HEK293 (cell line): ENCODE results near the gene KIFC1.
A peak's percentile ranks its signal among the peaks of the same experiment; 100 is the strongest.

Experiments used
- FEZF1 ChIP-seq: fragments of 450-650 bp; formaldehyde crosslinking; IDR thresholded peaks from 2 replicates; pipeline ENCODE4 v1.5.1; 2016; ENCODE audit warnings: missing biosample characterization, missing genetic modification characterization
- HOXA7 ChIP-seq: sonication (generic); formaldehyde crosslinking; IDR thresholded peaks from 2 replicates; pipeline ENCODE4 v1.8.1; 2022; ENCODE audit warnings: missing genetic modification reagents, borderline replicate concordance
- IKZF3 ChIP-seq: fragments of 450-650 bp; IDR thresholded peaks from 2 replicates; pipeline ENCODE4 v1.5.0; 2018; ENCODE audit warnings: missing biosample characterization, mild to moderate bottlenecking, missing genetic modification characterization, moderate library complexity
- MZF1 ChIP-seq: fragments of 450-650 bp; formaldehyde crosslinking; IDR thresholded peaks from 2 replicates; pipeline ENCODE4 v1.5.1; 2017; ENCODE audit warnings: missing biosample characterization, missing genetic modification characterization, borderline replicate concordance
- SCRT2 ChIP-seq: fragments of 450-650 bp; formaldehyde crosslinking; IDR thresholded peaks from 2 replicates; pipeline ENCODE4 v1.5.1; 2016; ENCODE audit warnings: missing biosample characterization, missing genetic modification characterization
- SP2 ChIP-seq: fragments of 450-650 bp; formaldehyde crosslinking; IDR thresholded peaks from 2 replicates; pipeline ENCODE4 v1.5.1; 2016; ENCODE audit warnings: missing biosample characterization, missing genetic modification characterization
- SP3 ChIP-seq: fragments of 450-650 bp; formaldehyde crosslinking; IDR thresholded peaks from 2 replicates; pipeline ENCODE4 v1.5.1; 2016; ENCODE audit warnings: missing biosample characterization, missing genetic modification characterization
- SP7 ChIP-seq: fragments of 450-650 bp; formaldehyde crosslinking; IDR thresholded peaks from 2 replicates; pipeline ENCODE4 v1.5.1; 2016; ENCODE audit warnings: missing biosample characterization, missing genetic modification characterization
- ZBTB48 ChIP-seq: fragments of 450-650 bp; formaldehyde crosslinking; IDR thresholded peaks from 2 replicates; pipeline ENCODE4 v1.5.1; 2016; ENCODE audit warnings: missing biosample characterization, missing genetic modification characterization
- ZNF202 ChIP-seq: fragments of 450-650 bp; formaldehyde crosslinking; IDR thresholded peaks from 2 replicates; pipeline ENCODE4 v1.5.1; 2016; ENCODE audit warnings: missing biosample characterization, missing genetic modification characterization, borderline replicate concordance
- ZNF24 ChIP-seq: fragments of 450-650 bp; formaldehyde crosslinking; IDR thresholded peaks from 2 replicates; pipeline ENCODE4 v1.5.1; 2016; ENCODE audit warnings: missing biosample characterization, missing genetic modification characterization
- ZNF335 ChIP-seq: fragments of 450-650 bp; formaldehyde crosslinking; conservative IDR thresholded peaks from 2 replicates; pipeline ENCODE4 v1.5.1; 2016; ENCODE audit warnings: missing biosample characterization, missing genetic modification characterization
- ZNF423 ChIP-seq: fragments of 450-650 bp; formaldehyde crosslinking; IDR thresholded peaks from 2 replicates; pipeline ENCODE4 v1.5.1; 2016; ENCODE audit warnings: missing biosample characterization, missing genetic modification characterization
- ZNF548 ChIP-seq: fragments of 450-650 bp; formaldehyde crosslinking; IDR thresholded peaks from 2 replicates; pipeline ENCODE4 v1.5.1; 2016; ENCODE audit warnings: missing biosample characterization, missing genetic modification characterization
- ZNF555 ChIP-seq: fragments of 450-650 bp; formaldehyde crosslinking; conservative IDR thresholded peaks from 2 replicates; pipeline ENCODE4 v1.5.1; 2017; ENCODE audit warnings: missing biosample characterization, mild to moderate bottlenecking, missing genetic modification characterization, inconsistent platforms
- ZNF610 ChIP-seq: fragments of 450-650 bp; formaldehyde crosslinking; IDR thresholded peaks from 2 replicates; pipeline ENCODE4 v1.5.1; 2016; ENCODE audit warnings: missing biosample characterization, missing genetic modification characterization, borderline replicate concordance
- ZNF629 ChIP-seq: fragments of 450-650 bp; formaldehyde crosslinking; IDR thresholded peaks from 2 replicates; pipeline ENCODE4 v1.5.1; 2017; ENCODE audit warnings: missing biosample characterization, missing genetic modification characterization
- TF ChIP-seq, protein P1 (sequence below): sonication (generic); formaldehyde crosslinking; IDR thresholded peaks from 2 replicates; pipeline ENCODE4 v1.8.1; 2022; ENCODE audit warnings: mild to moderate bottlenecking, moderate library complexity, missing genetic modification reagents
- TF ChIP-seq, protein P2 (sequence below): fragments of 450-650 bp; formaldehyde crosslinking; IDR thresholded peaks from 2 replicates; pipeline ENCODE4; 2016; ENCODE audit warnings: missing biosample characterization, missing genetic modification characterization
- TF ChIP-seq, protein P3 (sequence below): fragments of 450-650 bp; formaldehyde crosslinking; IDR thresholded peaks from 2 replicates; pipeline ENCODE4 v1.5.1; 2017; ENCODE audit warnings: missing biosample characterization, missing genetic modification characterization
- TF ChIP-seq, protein P4 (sequence below): fragments of 450-650 bp; formaldehyde crosslinking; IDR thresholded peaks from 2 replicates; pipeline ENCODE4 v1.5.1; 2016; ENCODE audit warnings: missing biosample characterization, missing genetic modification characterization
- TF ChIP-seq, protein P5 (sequence below): fragments of 450-650 bp; formaldehyde crosslinking; IDR thresholded peaks from 2 replicates; pipeline ENCODE4 v1.5.1; 2016; ENCODE audit warnings: missing biosample characterization, missing genetic modification characterization
- TF ChIP-seq, protein P6 (sequence below): fragments of 450-650 bp; formaldehyde crosslinking; conservative IDR thresholded peaks from 2 replicates; pipeline ENCODE4 v1.5.1; 2016; ENCODE audit warnings: low read depth, missing biosample characterization, missing genetic modification characterization
- TF ChIP-seq, protein P7 (sequence below): fragments of 450-650 bp; formaldehyde crosslinking; IDR thresholded peaks from 2 replicates; pipeline ENCODE4 v1.5.1; 2016; ENCODE audit warnings: missing biosample characterization, missing genetic modification characterization

Gene KIFC1

DNA sequence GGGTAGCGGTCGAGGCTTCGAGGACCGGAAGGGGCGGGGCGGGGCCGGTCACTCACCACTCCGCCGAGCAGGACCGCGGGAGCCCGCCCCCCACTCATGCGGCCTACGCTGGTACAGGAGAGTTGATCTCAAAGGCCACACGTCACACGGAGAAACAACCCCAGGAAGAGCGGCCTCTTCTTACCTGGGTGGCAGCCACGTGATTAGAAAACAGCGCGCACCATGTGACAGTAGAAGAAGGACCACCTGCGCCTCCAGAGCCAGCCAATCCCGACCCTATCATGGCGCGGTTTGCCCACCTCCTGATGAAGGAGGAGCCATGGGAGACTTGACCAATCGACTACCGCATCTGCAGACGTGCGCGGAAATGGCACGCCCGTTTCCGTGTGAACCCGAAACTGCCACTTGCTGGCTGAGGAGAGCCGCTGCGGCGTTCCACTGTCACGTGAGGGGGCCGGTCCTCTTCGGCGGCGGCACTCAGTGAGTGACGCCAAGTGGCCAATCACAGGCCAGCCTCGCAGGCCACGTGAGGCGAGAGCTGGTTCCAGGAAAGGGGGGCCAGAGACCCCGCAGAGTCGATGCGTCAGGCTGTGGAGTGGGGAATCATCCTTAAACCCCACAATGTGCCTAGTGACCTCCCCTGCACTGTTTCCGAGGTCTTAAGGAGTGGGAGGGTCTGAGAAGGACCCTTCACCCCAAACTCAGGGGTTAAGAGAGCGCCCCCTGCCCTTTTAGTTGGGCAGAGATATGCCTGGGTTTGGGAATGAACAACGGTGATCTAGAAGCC lies 26.5 kb downstream of the KIFC1 start, which contains the start of gene CUTA (continued):
- TF ChIP-seq, protein P1, sequence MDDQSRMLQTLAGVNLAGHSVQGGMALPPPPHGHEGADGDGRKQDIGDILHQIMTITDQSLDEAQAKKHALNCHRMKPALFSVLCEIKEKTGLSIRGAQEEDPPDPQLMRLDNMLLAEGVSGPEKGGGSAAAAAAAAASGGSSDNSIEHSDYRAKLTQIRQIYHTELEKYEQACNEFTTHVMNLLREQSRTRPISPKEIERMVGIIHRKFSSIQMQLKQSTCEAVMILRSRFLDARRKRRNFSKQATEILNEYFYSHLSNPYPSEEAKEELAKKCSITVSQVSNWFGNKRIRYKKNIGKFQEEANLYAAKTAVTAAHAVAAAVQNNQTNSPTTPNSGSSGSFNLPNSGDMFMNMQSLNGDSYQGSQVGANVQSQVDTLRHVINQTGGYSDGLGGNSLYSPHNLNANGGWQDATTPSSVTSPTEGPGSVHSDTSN (CRISPR knock-in tag), result peak; percentile 77; the same call in 1 of the 2 replicates
- peak; percentile 77 for TF ChIP-seq ZNF629
- peak; percentile 96 for TF ChIP-seq SP3
- TF ChIP-seq, protein P2, sequence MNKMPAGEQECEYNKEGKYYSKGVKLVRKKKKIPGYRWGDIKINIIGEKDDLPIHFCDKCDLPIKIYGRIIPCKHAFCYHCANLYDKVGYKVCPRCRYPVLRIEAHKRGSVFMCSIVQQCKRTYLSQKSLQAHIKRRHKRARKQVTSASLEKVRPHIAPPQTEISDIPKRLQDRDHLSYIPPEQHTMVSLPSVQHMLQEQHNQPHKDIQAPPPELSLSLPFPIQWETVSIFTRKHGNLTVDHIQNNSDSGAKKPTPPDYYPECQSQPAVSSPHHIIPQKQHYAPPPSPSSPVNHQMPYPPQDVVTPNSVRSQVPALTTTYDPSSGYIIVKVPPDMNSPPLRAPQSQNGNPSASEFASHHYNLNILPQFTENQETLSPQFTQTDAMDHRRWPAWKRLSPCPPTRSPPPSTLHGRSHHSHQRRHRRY, result no peak
- peak; percentile 80 for TF ChIP-seq FEZF1 (tag by site-specific recombination)
- no peak for TF ChIP-seq ZNF548 (tag by site-specific recombination)
- peak; percentile 35; the same call in 1 of the 2 replicates for TF ChIP-seq ZBTB48 (tag by site-specific recombination)
- TF ChIP-seq HOXA7, result no peak
- no peak for TF ChIP-seq ZNF423 (tag by site-specific recombination)
- TF ChIP-seq ZNF202 (tag by site-specific recombination), result no peak
- peak; percentile 92 for TF ChIP-seq SCRT2
- TF ChIP-seq ZNF24 (tag by site-specific recombination), result peak; percentile 57; the same call in 1 of the 2 replicates
- TF ChIP-seq ZNF555 (tag by site-specific recombination), result no peak
- TF ChIP-seq, protein P3, sequence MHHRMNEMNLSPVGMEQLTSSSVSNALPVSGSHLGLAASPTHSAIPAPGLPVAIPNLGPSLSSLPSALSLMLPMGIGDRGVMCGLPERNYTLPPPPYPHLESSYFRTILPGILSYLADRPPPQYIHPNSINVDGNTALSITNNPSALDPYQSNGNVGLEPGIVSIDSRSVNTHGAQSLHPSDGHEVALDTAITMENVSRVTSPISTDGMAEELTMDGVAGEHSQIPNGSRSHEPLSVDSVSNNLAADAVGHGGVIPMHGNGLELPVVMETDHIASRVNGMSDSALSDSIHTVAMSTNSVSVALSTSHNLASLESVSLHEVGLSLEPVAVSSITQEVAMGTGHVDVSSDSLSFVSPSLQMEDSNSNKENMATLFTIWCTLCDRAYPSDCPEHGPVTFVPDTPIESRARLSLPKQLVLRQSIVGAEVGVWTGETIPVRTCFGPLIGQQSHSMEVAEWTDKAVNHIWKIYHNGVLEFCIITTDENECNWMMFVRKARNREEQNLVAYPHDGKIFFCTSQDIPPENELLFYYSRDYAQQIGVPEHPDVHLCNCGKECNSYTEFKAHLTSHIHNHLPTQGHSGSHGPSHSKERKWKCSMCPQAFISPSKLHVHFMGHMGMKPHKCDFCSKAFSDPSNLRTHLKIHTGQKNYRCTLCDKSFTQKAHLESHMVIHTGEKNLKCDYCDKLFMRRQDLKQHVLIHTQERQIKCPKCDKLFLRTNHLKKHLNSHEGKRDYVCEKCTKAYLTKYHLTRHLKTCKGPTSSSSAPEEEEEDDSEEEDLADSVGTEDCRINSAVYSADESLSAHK, result peak; percentile 92
- peak; percentile 75 for TF ChIP-seq ZNF610
- peak; percentile 62 for TF ChIP-seq SP7
- TF ChIP-seq, protein P4, sequence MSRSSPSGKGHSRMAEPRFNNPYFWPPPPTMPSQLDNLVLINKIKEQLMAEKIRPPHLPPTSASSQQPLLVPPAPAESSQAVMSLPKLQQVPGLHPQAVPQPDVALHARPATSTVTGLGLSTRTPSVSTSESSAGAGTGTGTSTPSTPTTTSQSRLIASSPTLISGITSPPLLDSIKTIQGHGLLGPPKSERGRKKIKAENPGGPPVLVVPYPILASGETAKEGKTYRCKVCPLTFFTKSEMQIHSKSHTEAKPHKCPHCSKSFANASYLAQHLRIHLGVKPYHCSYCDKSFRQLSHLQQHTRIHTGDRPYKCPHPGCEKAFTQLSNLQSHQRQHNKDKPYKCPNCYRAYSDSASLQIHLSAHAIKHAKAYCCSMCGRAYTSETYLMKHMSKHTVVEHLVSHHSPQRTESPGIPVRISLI (tag by site-specific recombination), result no peak
- TF ChIP-seq, protein P5, sequence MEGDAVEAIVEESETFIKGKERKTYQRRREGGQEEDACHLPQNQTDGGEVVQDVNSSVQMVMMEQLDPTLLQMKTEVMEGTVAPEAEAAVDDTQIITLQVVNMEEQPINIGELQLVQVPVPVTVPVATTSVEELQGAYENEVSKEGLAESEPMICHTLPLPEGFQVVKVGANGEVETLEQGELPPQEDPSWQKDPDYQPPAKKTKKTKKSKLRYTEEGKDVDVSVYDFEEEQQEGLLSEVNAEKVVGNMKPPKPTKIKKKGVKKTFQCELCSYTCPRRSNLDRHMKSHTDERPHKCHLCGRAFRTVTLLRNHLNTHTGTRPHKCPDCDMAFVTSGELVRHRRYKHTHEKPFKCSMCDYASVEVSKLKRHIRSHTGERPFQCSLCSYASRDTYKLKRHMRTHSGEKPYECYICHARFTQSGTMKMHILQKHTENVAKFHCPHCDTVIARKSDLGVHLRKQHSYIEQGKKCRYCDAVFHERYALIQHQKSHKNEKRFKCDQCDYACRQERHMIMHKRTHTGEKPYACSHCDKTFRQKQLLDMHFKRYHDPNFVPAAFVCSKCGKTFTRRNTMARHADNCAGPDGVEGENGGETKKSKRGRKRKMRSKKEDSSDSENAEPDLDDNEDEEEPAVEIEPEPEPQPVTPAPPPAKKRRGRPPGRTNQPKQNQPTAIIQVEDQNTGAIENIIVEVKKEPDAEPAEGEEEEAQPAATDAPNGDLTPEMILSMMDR (tag by site-specific recombination), result peak; percentile 90
- TF ChIP-seq IKZF3 (tag by site-specific recombination), result peak; percentile 90
- peak; percentile 99 for TF ChIP-seq SP2 (tag by site-specific recombination)
- TF ChIP-seq, protein P6, sequence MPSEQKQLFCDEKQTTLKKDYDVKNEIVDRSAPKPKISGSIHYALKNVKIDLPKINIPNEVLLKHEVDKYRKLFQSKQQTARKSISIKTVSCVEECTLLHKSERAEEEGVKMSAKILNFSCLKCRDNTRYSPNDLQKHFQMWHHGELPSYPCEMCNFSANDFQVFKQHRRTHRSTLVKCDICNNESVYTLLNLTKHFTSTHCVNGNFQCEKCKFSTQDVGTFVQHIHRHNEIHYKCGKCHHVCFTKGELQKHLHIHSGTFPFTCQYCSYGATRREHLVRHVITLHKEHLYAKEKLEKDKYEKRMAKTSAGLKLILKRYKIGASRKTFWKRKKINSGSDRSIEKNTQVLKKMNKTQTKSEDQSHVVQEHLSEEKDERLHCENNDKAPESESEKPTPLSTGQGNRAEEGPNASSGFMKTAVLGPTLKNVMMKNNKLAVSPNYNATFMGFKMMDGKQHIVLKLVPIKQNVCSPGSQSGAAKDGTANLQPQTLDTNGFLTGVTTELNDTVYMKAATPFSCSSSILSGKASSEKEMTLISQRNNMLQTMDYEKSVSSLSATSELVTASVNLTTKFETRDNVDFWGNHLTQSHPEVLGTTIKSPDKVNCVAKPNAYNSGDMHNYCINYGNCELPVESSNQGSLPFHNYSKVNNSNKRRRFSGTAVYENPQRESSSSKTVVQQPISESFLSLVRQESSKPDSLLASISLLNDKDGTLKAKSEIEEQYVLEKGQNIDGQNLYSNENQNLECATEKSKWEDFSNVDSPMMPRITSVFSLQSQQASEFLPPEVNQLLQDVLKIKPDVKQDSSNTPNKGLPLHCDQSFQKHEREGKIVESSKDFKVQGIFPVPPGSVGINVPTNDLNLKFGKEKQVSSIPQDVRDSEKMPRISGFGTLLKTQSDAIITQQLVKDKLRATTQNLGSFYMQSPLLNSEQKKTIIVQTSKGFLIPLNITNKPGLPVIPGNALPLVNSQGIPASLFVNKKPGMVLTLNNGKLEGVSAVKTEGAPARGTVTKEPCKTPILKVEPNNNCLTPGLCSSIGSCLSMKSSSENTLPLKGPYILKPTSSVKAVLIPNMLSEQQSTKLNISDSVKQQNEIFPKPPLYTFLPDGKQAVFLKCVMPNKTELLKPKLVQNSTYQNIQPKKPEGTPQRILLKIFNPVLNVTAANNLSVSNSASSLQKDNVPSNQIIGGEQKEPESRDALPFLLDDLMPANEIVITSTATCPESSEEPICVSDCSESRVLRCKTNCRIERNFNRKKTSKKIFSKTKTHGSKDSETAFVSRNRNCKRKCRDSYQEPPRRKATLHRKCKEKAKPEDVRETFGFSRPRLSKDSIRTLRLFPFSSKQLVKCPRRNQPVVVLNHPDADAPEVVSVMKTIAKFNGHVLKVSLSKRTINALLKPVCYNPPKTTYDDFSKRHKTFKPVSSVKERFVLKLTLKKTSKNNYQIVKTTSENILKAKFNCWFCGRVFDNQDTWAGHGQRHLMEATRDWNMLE, result 0 out of 2 replicates have a peak, but pooled peaks have one; percentile 33
- TF ChIP-seq ZNF335 (tag by site-specific recombination), result peak; percentile 96
- TF ChIP-seq, protein P7, sequence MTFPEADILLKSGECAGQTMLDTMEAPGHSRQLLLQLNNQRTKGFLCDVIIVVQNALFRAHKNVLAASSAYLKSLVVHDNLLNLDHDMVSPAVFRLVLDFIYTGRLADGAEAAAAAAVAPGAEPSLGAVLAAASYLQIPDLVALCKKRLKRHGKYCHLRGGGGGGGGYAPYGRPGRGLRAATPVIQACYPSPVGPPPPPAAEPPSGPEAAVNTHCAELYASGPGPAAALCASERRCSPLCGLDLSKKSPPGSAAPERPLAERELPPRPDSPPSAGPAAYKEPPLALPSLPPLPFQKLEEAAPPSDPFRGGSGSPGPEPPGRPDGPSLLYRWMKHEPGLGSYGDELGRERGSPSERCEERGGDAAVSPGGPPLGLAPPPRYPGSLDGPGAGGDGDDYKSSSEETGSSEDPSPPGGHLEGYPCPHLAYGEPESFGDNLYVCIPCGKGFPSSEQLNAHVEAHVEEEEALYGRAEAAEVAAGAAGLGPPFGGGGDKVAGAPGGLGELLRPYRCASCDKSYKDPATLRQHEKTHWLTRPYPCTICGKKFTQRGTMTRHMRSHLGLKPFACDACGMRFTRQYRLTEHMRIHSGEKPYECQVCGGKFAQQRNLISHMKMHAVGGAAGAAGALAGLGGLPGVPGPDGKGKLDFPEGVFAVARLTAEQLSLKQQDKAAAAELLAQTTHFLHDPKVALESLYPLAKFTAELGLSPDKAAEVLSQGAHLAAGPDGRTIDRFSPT, result peak; percentile 95
- TF ChIP-seq MZF1 (tag by site-specific recombination), result peak; percentile 21; the same call in 1 of the 2 replicates
